Stimulated activated CD4-positive, alpha-beta T cell treated with anti-CD3 and anti-CD28 coated beads, Interleukin-15, amount 100 ng/mL, for 24 hours (primary cell): Measurements from ENCODE around the gene DENND4A.
"Not testable (repeated sequence)": the region's sequence is repeated elsewhere in the genome, so short reads cannot be mapped to it uniquely, and the experiment has no call there.

Experiments
- DNase-seq: peaks from one replicate; pipeline ENCODE4 v3.0.0-alpha.2; 2020

DENND4A gene

DNA sequence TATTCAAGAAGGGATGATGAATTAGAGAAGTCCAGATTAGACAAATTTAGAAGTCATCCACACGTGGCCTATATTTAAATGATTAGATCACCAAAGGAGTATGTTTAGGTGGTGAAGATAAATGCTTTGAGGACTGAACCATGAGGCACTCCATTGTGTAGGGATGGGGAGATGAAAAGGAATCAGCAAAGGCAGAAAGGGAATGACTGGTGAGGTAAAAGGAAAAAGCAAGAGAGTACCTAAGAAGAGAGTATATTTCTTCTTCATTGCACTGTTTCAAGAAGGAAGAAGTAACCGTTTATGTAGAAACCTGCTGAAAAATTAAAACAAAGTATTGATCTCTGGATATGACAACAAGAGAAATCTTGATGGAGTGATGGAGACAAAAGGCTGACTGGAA is 40.7 kb downstream of the DENND4A start:
- DNase-seq: no peak

DNA sequence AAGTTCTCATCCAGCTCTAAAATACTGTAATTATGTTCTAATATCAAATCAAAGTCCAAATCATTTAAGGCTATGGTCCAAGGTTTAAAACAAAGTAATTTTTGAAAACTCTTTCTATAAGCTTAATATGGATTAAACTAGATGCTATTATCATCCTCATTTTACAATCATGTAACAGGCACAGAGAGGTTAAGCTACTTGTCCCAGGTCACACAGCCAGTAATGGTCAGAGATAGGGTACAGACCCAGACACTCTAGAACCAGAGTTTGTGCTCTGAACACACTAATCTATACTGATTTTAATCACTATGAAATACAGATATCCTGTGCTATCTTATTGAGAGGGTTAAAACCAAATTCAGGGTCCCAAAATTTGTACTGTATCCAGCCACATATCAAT is 44.8 kb downstream of the DENND4A start:
- no peak for DNase-seq

DNA sequence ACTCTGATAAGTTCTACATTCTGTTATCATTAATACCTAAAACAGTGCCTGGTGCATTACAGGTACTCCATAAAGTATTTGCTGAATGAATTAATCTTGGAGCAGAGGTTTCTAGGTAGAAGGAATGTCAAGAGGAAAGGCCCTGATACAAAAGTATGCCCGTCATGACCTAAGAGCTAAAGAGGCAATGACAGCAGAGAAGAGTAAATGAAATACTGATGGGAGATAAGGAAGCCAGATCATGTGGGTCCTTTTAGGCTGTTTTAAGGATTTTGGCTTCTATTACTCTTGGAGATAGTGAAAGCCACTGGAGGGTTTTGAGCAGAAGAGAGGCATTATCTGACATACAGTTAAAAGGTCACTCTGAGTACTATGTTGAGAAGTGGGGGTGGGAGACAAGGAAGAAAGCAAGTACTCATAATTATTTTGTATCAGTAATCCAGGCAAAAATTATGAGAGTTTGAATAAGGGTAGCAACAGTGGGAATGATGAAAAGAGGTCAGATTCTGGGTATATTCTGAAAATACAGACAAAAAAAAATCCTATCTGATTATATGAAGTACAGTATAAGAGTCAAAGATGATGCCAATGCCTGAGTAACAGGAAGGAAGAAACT is 48.3 kb downstream of the DENND4A start:
- DNase-seq: no peak

GRCh38 chr15:65740148-65740547 is 51.9 kb downstream of the DENND4A start:
- no peak for DNase-seq

DNA sequence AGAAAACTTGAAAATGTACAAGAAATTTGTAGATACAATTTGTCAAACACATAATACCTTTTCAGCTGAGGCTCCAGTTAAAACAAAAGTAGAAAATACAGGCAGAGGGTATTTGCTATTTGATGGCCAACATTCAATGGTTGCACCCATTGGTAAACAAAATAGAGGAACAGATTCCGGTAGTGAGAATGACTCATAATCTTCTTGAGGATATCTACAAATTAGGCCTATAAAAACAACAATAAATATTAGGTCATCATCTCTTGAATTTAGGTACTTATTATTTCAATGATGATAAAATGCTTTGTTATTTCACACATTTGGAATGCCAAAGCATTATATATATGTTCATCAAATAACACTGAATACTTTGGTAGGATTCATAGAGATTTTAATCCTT is 53.4 kb downstream of the DENND4A start:
- no peak for DNase-seq

DNA sequence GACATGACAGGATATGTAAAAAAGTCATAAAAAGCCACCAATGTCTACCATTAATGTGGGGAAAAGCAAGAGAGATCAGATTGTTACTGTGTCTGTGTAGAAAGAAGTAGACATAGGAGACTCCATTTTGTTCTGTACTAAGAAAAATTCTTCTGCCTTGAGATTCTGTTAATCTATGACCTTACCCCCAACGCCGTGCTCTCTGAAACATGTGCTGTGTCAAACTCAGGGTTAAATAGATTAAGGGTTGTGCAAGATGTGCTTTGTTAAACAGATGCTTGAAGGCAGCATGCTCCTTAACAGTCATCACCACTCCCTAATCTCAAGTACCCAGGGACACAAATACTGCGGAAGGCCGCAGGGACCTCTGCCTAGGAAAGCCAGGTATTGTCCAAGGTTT is 58.5 kb downstream of the DENND4A start:
- DNase-seq: not testable (repeated sequence)

- no peak for DNase-seq
Measured at GRCh38 chr15:65732698-65733097, 59.4 kb downstream of the DENND4A start.

GRCh38 chr15:65731926-65732325 is 60.2 kb downstream of the DENND4A start:
- no peak for DNase-seq

- DNase-seq: no peak
Measured at GRCh38 chr15:65730549-65731172, 61.4 kb downstream of the DENND4A start.

- DNase-seq: no peak
Measured at GRCh38 chr15:65724464-65725215, 67.5 kb downstream of the DENND4A start.

DNA sequence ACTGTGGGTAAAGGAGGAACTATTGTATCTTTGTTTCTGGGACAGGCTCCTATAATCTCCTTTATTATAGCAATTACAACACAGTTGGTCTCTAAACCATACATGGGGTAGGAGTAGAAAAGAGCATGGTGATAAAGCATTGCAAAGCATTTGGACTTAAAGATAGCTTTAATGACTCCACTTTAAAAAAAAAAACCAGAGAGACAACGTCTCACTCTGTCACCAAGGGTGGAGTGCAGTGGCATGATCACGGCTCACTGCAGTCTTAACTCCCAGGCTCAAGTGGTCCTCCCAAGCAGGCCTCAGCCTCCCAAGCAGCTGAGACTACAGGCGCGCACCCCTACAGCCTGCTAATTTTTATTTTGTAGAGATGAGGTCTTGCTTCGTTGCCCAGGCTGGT is 68.2 kb downstream of the DENND4A start:
- no peak for DNase-seq

DNA sequence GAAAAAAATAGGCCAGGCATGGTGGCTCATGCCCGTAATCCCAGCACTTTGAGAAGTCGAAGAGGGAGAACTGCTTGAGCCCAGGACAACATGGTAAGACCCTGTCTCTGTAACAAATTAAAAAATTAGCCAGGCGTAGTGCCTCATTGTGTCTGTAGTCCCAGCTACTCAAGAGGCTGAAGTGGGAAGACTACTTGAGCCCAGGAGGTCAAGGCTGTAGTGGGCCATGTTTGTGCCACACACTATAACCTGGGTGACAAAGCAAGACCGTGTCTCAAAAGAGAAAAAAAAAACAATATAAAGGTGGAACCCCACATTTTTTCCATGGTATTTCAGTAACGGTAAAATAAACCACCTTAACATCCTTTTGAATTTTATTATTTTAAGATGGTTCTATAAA is 69.9 kb downstream of the DENND4A start:
- no peak for DNase-seq

DNA sequence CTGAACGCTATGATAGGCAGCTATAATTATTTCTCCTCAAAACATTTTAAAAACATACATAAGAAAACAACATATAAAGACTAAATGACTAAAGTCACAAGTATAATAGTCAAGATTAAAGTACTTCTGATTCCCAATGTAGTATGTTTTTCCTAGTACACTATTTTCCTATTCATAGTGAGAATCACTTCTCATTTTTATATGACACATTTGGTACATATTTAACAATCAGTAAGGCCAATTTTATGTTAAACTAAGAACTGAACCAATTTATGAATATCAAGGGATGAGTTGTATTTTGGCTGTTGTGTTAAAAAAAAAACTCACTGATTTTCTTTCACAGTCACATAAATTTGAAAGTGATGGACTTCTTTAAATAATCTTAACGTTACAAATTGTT is 79.7 kb downstream of the DENND4A start:
- no peak for DNase-seq

DNA sequence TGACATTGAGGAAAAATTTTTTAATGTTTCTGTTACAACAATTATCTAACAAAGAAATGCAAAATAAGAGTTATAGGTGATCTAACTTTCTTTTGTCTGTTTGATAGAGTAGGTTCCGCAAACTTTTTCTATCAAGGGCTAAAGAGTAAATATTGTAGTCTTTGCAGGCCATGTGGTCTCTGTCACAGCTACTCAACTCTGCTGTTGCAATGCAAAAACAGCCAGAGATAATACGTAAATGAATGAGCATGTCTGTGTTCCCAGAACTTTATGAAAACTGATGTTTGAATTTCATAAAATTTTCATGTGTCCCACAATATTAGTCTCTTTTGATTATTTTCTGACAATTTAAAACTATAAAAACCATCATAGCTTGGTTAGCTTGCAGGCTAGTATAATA is 97.0 kb downstream of the DENND4A start:
- DNase-seq: no peak

- DNase-seq: no peak
Measured at GRCh38 chr15:65690778-65691177, 101.3 kb downstream of the DENND4A start.

DNA sequence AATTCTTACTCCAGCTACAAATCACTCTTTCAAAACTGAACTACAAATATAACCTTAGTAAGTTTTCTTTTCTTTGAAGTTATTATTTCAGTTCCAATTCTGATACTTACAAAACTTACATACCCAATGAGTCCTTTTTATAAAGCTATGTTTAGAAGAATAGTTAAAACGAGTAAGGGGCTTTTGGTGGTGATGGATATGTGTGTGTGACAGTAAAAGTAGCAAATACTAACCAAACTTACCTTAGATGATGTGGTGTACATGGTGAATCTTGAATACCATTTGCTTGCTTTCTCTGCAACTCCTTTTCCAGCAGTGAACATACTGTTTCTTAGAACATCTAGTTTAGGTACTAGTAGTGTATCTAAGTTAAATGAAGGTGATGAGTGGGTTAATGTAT is 101.9 kb downstream of the DENND4A start:
- no peak for DNase-seq

- no peak for DNase-seq
Measured at GRCh38 chr15:65688462-65688861, 103.6 kb downstream of the DENND4A start.

GRCh38 chr15:65682404-65682911 is 109.6 kb downstream of the DENND4A start:
- no peak for DNase-seq

- no peak for DNase-seq
Measured at GRCh38 chr15:65680544-65680943, 111.5 kb downstream of the DENND4A start.

- DNase-seq: no peak
Measured at GRCh38 chr15:65676123-65676522, 116.0 kb downstream of the DENND4A start.

GRCh38 chr15:65675551-65675950 is 116.5 kb downstream of the DENND4A start:
- no peak for DNase-seq

GRCh38 chr15:65666257-65666656 is 125.8 kb downstream of the DENND4A start:
- DNase-seq: no peak

DNA sequence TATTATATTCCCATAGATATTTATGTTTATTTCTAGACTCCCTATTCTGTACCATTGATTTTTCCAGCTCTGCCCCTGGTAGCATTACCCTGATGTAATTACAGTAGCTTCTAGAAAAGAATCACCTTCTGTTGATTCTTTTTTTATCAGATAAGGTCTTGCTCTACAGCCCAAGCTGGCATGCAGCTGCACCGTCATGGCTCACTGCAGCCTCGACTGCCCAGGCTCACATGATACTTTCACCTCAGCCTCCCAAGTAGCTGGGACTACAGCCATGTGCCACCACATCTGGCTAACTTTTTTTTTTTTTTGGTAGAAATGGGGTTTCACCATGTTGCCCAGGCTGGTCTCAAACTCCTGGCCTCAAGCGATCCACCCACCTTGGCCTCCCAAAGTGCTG is 128.6 kb downstream of the DENND4A start:
- no peak for DNase-seq

- no peak for DNase-seq
Measured at GRCh38 chr15:65660927-65661326, 131.2 kb downstream of the DENND4A start.
